ENCODE measurements around the gene GADD45GIP1. TPM values are rescaled to one million over a fixed set of nuclear protein-coding genes. Genes with fewer than 3 reads are reported as not detected.

Gene GADD45GIP1
- total RNA-seq, 6 experiments from 2014 or later, result 7.7 to 29.3 (median 10.0) TPM

DNA sequence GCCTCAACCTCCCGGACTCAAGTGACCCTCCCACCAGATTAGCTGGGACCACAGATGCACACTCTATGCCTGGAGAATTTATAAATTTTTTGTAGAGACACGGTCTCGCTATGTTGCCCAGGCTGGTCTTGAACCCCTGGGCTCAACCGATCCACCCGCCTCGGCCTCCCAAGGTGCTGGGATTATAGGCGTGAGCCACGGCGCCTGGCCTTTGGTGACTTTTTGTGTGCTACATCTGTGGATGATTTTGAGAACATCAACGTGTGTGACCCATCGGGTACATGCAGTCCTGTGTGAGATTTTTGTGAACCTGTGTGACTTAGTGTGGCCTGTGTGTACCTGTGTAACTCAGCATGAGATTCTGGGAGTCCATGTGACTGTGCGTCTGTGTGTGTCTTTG lies 29.7 kb upstream of the GADD45GIP1 start:
- no peak overlapping the region for H3K4me3 ChIP-seq
- TF ChIP-seq, protein P1, sequence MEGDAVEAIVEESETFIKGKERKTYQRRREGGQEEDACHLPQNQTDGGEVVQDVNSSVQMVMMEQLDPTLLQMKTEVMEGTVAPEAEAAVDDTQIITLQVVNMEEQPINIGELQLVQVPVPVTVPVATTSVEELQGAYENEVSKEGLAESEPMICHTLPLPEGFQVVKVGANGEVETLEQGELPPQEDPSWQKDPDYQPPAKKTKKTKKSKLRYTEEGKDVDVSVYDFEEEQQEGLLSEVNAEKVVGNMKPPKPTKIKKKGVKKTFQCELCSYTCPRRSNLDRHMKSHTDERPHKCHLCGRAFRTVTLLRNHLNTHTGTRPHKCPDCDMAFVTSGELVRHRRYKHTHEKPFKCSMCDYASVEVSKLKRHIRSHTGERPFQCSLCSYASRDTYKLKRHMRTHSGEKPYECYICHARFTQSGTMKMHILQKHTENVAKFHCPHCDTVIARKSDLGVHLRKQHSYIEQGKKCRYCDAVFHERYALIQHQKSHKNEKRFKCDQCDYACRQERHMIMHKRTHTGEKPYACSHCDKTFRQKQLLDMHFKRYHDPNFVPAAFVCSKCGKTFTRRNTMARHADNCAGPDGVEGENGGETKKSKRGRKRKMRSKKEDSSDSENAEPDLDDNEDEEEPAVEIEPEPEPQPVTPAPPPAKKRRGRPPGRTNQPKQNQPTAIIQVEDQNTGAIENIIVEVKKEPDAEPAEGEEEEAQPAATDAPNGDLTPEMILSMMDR (IDR thresholded peaks at IDR 0.05), result no peak
- TF ChIP-seq POLR2A (IDR thresholded peaks at IDR 0.05), result no peak
- ATAC-seq (no peak), DNase-seq (no peak)
- no peaks in the 10 kb centered on the region for H3K4me1 ChIP-seq
- no peak overlapping the region for H3K27ac ChIP-seq
- intact Hi-C loops (cut with DNase I), result no loop called here
- no peaks in the 10 kb centered on the region for H3K36me3 ChIP-seq
- 87% methylated on average over 11 of the region's 12 CpGs for WGBS (ENCODE audit: insufficient coverage, low coverage, low lambda C conversion rate, missing lambda C conversion rate)
- no peaks in the 10 kb centered on the region for H3K9me3 ChIP-seq
- no peaks in the 10 kb centered on the region for H3K27me3 ChIP-seq

DNA sequence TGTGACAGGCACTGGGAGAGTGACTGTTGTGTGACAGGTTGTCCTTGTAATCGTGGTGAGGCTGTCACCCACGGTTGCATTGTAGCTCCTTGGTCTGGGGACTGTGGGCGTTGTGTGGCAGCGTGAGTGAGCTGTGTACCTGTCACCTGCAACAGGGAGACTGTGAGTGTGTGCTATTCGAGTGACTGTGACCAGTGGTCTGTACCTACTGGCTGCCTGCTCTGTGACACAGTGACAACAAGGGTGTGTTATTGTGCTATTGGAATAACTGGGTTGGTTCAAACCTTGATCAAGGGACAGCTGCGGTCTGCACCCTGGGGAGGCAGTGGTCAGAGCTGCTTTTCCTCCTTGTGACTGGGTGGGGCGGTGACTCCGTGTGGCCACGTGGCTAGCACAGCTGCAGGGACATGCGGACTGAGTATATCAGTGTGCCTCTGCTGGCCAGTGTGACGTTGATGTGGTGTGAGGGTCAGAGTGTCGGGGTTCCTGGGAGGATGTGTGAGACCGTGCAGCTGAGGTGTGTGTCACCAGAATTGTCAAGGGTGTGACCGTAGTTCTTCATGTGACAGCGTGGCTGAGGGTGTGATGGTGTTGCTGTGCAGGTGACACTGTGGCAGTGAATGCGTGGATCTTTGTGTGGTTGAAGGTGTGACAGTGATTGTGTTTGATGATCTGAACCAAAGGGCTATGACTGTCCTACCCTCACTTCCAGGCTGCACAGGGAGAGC lies 28.2 kb upstream of the GADD45GIP1 start:
- H3K27me3 ChIP-seq, result no peaks in the 10 kb centered on the region
- TF ChIP-seq, protein P1 (IDR thresholded peaks at IDR 0.05), result no peak
- no peak for TF ChIP-seq POLR2A (IDR thresholded peaks at IDR 0.05)
- H3K27ac ChIP-seq, result no peak overlapping the region
- H3K4me3 ChIP-seq, result no peak overlapping the region
- intact Hi-C loops (cut with DNase I), result no loop called here
- no peaks in the 10 kb centered on the region for H3K4me1 ChIP-seq
- ATAC-seq, result peak; percentile 15 to 67 (median 53)
- no peaks in the 10 kb centered on the region for H3K9me3 ChIP-seq
- DNase-seq, result peak in 1 of 3 donors; percentile 59
- no peaks in the 10 kb centered on the region for H3K36me3 ChIP-seq
- 49% methylated on average over 6 of the region's 16 CpGs for WGBS (ENCODE audit: insufficient coverage, low coverage, low lambda C conversion rate, missing lambda C conversion rate)

DNA sequence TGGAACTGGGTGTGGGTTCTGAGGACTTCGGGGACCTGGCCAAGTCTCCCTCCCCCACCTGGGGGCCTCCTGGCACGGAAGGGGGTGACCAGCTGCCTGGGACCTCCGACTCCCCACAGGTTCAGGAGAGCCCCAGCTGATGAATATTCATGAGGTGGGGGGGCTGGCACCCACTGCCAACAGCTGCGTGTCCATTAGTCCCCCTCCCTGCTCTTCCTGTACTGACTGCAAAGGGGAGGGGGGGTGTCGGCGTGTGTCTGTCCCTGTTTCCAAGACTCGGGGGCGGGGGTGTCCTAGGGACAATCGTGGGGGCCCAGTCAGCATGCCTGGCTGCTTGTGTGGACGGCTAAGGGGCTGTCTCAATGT lies 27.6 kb upstream of the GADD45GIP1 start:
- H3K9me3 ChIP-seq, result no peaks in the 10 kb centered on the region
- intact Hi-C loops (cut with DNase I), result loop anchor here in 1 of 2 donors (5.0 kb wide), 2 partner anchors 53 to 108 kb away; no protein-coding TSS in a partner anchor
- no peak for DNase-seq
- ATAC-seq, result no peak
- no peak for TF ChIP-seq POLR2A (IDR thresholded peaks at IDR 0.05)
- TF ChIP-seq, protein P1 (IDR thresholded peaks at IDR 0.05), result no peak
- no peak overlapping the region for H3K27ac ChIP-seq
- WGBS (ENCODE audit: insufficient coverage, low coverage, low lambda C conversion rate, missing lambda C conversion rate), result 10% methylated on average over 2 of the region's 10 CpGs
- H3K36me3 ChIP-seq, result no peaks in the 10 kb centered on the region
- no peaks in the 10 kb centered on the region for H3K27me3 ChIP-seq
- no peaks in the 10 kb centered on the region for H3K4me1 ChIP-seq
- H3K4me3 ChIP-seq, result no peak overlapping the region

DNA sequence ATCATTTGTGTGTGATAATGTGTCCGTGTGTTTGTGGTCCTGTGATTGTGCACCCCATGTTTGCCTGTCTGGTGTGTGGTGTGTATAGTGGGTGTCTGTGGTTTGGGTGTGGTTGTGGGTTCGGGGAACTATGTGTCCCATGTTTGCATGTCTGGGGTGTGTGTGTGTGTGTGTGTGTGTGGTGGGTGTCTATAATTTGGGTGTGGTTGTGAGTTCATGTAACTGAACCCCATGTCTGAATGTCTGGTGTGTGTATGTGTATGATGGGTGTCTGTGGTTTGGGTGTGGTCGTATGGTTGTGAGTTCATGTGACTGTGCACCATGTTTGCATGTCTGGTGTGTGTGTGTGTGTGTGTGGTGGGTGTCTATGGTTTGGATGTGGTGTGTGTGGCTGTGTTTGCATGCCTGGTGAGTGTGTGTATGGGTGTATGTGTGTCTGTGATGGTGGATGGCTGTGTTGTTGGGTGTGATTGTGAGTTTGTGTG lies 27.2 kb upstream of the GADD45GIP1 start:
- TF ChIP-seq POLR2A (IDR thresholded peaks at IDR 0.05), result no peak
- TF ChIP-seq, protein P1 (IDR thresholded peaks at IDR 0.05), result no peak
- Histone ChIP-seq H3K27me3 (no peaks in the 10 kb centered on the region), H3K4me1 (no peaks in the 10 kb centered on the region), H3K4me3 (no peak overlapping the region), H3K27ac (no peak overlapping the region), H3K36me3 (no peaks in the 10 kb centered on the region), H3K9me3 (no peaks in the 10 kb centered on the region)
- DNase-seq (no peak), ATAC-seq (no peak)
- WGBS (ENCODE audit: insufficient coverage, low coverage, low lambda C conversion rate, missing lambda C conversion rate), result 69% methylated on average over 1 of the region's 3 CpGs
- intact Hi-C loops (cut with DNase I), result loop anchor here in 1 of 2 donors (5.0 kb wide), 2 partner anchors 53 to 108 kb away; no protein-coding TSS in a partner anchor

Data from right lobe of liver (tissue), 6 donors.